ENCODE data around the gene GGA1. TPM values are rescaled to one million over a fixed set of nuclear protein-coding genes. Genes with fewer than 3 reads are reported as not detected.

Gene GGA1
- total RNA-seq, 4 donors from 2014 or later = 30.3 to 44.7 (median 40.9) TPM

DNA sequence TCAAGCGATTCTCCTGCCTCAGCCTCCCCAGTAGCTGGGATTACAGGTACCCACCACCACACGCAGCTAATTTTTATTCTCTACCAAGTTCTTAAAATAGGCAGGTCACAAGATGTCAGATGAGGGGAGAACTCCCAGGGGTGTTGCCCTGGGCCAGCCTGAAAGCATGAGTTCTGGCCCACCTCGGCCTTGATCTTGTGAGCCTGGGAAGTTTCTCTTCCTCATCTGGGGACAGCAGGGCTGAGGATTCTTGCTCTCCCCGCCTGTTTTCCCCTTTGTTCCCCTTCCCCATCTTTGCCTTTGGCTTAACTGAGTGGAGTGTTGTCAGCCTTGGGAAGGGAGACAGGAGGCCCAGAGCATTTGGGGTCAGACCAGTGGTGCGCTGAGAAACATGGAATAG lies 53.4 kb downstream of the GGA1 start:
- Histone ChIP-seq H3K9me3 (no peaks in the 10 kb centered on the region), H3K27ac (replicated peaks in 1 of 4) (peak overlapping the region; percentile 77 to 87 (median 80)), H3K4me3 (no peak overlapping the region), H3K4me1 (peaks cover 32 to 67% (median 60%) of the 10 kb centered on the region in 4 donors), H3K36me3 (peaks cover 8 to 18% (median 17%) of the 10 kb centered on the region in 4 donors), H3K27me3 (no peaks in the 10 kb centered on the region)
- intact Hi-C loops (cut with DNase I) = no loop called here
- TF ChIP-seq POLR2A (IDR thresholded peaks at IDR 0.05; ENCODE audit: low read depth) (no peak), POLR2AphosphoS5 (IDR thresholded peaks at IDR 0.05) (no peak), EP300 (IDR thresholded peaks at IDR 0.05) (no peak)
- TF ChIP-seq, protein P1, sequence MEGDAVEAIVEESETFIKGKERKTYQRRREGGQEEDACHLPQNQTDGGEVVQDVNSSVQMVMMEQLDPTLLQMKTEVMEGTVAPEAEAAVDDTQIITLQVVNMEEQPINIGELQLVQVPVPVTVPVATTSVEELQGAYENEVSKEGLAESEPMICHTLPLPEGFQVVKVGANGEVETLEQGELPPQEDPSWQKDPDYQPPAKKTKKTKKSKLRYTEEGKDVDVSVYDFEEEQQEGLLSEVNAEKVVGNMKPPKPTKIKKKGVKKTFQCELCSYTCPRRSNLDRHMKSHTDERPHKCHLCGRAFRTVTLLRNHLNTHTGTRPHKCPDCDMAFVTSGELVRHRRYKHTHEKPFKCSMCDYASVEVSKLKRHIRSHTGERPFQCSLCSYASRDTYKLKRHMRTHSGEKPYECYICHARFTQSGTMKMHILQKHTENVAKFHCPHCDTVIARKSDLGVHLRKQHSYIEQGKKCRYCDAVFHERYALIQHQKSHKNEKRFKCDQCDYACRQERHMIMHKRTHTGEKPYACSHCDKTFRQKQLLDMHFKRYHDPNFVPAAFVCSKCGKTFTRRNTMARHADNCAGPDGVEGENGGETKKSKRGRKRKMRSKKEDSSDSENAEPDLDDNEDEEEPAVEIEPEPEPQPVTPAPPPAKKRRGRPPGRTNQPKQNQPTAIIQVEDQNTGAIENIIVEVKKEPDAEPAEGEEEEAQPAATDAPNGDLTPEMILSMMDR (IDR thresholded peaks at IDR 0.05) = no peak
- 96% methylated on average over 5 of the region's 5 CpGs for WGBS
- DNase-seq (ENCODE audit: extremely low spot score) = no peak

DNA sequence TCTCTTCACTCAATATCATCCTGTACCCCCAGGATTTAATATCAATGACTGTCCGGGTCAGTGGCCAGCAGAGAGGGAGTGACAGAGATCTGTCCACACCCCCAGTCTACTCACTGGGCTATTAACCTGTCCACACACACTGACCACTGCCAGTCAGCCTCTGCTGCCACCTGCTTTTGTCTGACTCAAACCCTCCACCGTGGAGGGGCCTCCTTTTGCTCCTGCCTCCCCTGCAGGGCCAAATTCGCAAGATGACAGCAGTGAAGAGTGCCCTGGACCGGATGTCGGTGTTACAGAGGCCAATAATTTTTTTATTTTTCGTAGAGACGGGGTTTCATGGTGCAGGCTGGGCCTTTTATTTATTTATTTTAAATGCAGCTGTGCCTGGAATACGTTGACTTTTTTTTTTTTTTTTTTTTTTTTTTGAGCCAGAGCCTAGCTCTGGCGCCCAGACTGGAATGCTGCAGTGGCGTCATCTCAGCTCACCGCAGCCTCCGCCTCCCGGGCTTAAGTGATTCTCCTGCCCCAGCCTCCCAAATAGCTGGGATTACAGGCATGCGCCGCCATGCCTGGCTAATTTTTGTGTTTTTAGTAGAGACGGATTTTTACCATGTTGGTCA lies 55.0 kb downstream of the GGA1 start:
- peaks cover 26 to 60% (median 57%) of the 10 kb centered on the region in 4 donors for H3K4me1 ChIP-seq
- peak overlapping the region; percentile 48 to 83 (median 65) for H3K27ac ChIP-seq (replicated peaks in 1 of 4)
- DNase-seq (ENCODE audit: extremely low spot score) = no peak
- no peaks in the 10 kb centered on the region for H3K27me3 ChIP-seq
- intact Hi-C loops (cut with DNase I) = no loop called here
- no peak overlapping the region for H3K4me3 ChIP-seq
- peaks cover 8 to 23% (median 18%) of the 10 kb centered on the region in 4 donors for H3K36me3 ChIP-seq
- 67% methylated on average over 16 of the region's 16 CpGs for WGBS
- no peak for TF ChIP-seq POLR2AphosphoS5 (IDR thresholded peaks at IDR 0.05)
- no peaks in the 10 kb centered on the region for H3K9me3 ChIP-seq

DNA sequence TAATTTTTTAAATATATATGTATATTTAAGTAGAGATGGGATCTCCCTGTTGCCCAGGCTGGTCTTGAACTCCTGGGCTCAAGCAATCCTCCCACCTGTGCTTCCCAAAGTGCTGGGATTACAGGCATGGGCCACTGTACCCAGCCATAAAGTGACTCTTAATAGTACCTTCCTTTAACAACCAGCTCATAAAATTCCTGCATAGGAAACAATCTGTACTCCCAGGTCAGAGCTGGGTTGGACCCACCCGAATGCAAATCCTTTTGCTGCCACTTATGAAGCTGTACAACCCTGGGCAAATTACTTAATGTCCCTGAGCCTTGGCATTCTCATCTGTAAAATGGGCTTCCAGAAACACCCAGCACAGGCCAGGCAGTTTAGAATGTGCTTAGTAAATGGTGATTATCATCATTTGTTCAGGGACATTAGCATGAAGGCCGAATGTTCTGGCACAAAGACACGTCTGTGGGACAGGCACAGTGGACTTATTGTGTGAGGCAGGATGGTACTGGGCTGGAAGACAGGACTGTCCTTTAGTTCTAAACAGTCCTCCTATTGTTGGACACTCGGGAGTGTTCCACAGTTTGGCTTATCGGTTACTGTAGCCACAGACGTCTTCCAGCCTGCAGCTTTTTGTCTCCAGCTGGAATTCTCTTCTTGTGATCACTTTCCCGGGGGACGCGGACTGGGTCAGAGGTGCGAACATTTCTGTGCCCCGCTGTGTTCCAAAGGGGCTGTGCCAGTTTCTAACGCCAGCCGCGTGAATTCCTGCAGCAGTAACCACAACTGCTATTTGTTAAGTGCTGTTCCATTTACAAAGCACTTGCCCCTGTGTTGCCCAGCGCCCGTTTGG lies 55.8 kb downstream of the GGA1 start:
- Histone ChIP-seq H3K4me3 (no peak overlapping the region), H3K27me3 (no peaks in the 10 kb centered on the region), H3K36me3 (peaks cover 8 to 23% (median 18%) of the 10 kb centered on the region in 4 donors), H3K9me3 (no peaks in the 10 kb centered on the region), H3K4me1 (peaks cover 23 to 59% (median 56%) of the 10 kb centered on the region in 4 donors), H3K27ac (replicated peaks in 1 of 4) (peak overlapping the region in 3 of 4 donors; percentile 4 to 83 (median 25))
- WGBS = 81% methylated on average over 15 of the region's 16 CpGs
- DNase-seq (ENCODE audit: extremely low spot score) = no peak
- TF ChIP-seq EP300 (IDR thresholded peaks at IDR 0.05) (no peak), POLR2AphosphoS5 (IDR thresholded peaks at IDR 0.05) (peak in 1 of 2 donors; percentile 5), POLR2A (IDR thresholded peaks at IDR 0.05; ENCODE audit: low read depth) (no peak)
- TF ChIP-seq, protein P1 (IDR thresholded peaks at IDR 0.05) = no peak
- intact Hi-C loops (cut with DNase I) = no loop called here

GRCh38 chr22:37665487-37665886 lies 56.9 kb downstream of the GGA1 start:
- TF ChIP-seq, protein P1 (IDR thresholded peaks at IDR 0.05) = no peak
- TF ChIP-seq EP300 (IDR thresholded peaks at IDR 0.05) = no peak
- no peak for TF ChIP-seq POLR2AphosphoS5 (IDR thresholded peaks at IDR 0.05)
- TF ChIP-seq POLR2A (IDR thresholded peaks at IDR 0.05; ENCODE audit: low read depth) = no peak
- Histone ChIP-seq H3K4me1 (peaks cover 17 to 54% (median 53%) of the 10 kb centered on the region in 4 donors), H3K36me3 (peaks cover 8 to 23% (median 18%) of the 10 kb centered on the region in 4 donors), H3K4me3 (no peak overlapping the region), H3K27me3 (no peaks in the 10 kb centered on the region), H3K9me3 (no peaks in the 10 kb centered on the region), H3K27ac (replicated peaks in 1 of 4) (peak overlapping the region in 1 of 4 donors; percentile 48)
- intact Hi-C loops (cut with DNase I) = no loop called here
- DNase-seq (ENCODE audit: extremely low spot score) = no peak
- 89% methylated on average over 7 of the region's 24 CpGs for WGBS

DNA sequence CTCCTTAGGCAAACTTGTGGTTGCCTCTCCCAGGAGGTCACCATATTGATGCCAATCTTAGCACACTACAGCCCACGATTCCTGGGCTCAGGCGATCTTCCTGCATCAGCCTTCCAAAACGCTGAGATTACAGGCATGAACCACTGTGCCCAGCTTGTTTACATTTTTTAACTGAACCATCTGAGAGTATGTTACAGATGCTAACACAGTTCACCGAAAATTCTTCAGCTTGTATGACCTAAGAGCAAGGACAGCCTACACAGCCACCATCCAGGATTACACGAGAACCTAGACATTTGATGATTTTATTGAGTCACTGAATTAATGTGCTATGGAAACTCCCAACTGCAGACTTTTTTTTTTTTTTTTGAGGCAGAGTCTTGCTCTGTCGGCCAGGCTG lies 61.0 kb downstream of the GGA1 start:
- intact Hi-C loops (cut with DNase I) = no loop called here
- Histone ChIP-seq H3K36me3 (peaks cover 8 to 23% (median 18%) of the 10 kb centered on the region in 4 donors), H3K27ac (replicated peaks in 1 of 4) (peak overlapping the region in 3 of 4 donors; percentile 4 to 42 (median 5)), H3K9me3 (no peaks in the 10 kb centered on the region), H3K4me3 (no peak overlapping the region), H3K27me3 (no peaks in the 10 kb centered on the region), H3K4me1 (peaks cover 8 to 46% (median 37%) of the 10 kb centered on the region in 4 donors)
- WGBS = 63% methylated on average over 6 of the region's 6 CpGs
- TF ChIP-seq POLR2A (IDR thresholded peaks at IDR 0.05; ENCODE audit: low read depth) (no peak), POLR2AphosphoS5 (IDR thresholded peaks at IDR 0.05) (no peak), EP300 (IDR thresholded peaks at IDR 0.05) (no peak)
- TF ChIP-seq, protein P1 (IDR thresholded peaks at IDR 0.05) = no peak
- no peak for DNase-seq (ENCODE audit: extremely low spot score)
